Transverse colon (tissue), 4 donors: Measurements from ENCODE around the gene ZNF785.

Experiments
- CTCF ChIP-seq, 5 experiments: fragments of 200-600 bp in 3 of 5; fragments of 450-650 bp in 2 of 5; sonication (generic) in 3 of 5; IDR thresholded peaks; 1 replicate in 2 of 5; 2 replicates in 3 of 5; pipeline ENCODE4 v1.5.1; 2016 to 2017; ENCODE audit warnings: antibody characterized with exemption in 5 of 5, inconsistent platforms in 3 of 5, mild to moderate bottlenecking in 2 of 5, moderate library complexity in 1 of 5
- EP300 ChIP-seq: sonication (generic); formaldehyde crosslinking; IDR thresholded peaks from one replicate; pipeline ENCODE4 v1.6.1; 2017; ENCODE audit warnings: antibody characterized with exemption, low read depth
- POLR2A ChIP-seq: fragments of 450-650 bp; IDR thresholded peaks from one replicate; pipeline ENCODE4 v1.6.1; 2016; ENCODE audit warnings: antibody characterized with exemption, mild to moderate bottlenecking, moderate library complexity
- POLR2AphosphoS5 ChIP-seq, 3 donors: sonication (generic); formaldehyde crosslinking; IDR thresholded peaks; one replicate each; pipeline ENCODE4 v1.6.1; 2016; ENCODE audit warnings: antibody characterized with exemption in 3 of 3

GRCh38 chr16:30543067-30543466, 42.4 kb downstream of the ZNF785 start:
- TF ChIP-seq POLR2AphosphoS5 (IDR thresholded peaks at IDR 0.05) (no peak), CTCF (IDR thresholded peaks at IDR 0.05) (no peak), POLR2A (no peak), EP300 (no peak)
